HG03439 (cell line): ENCODE measurements around the gene TARM1.

ENCODE experiments used
- ATAC-seq: cut with Tn5 transposase; IDR thresholded peaks from one replicate; pipeline ENCODE4 v1.9.1; 2021; ENCODE audit warnings: mild to moderate bottlenecking, moderate library complexity; ENCODE audit not compliant: unreplicated experiment

The TARM1 gene

GRCh38 chr19:54081032-54081431 lies at the start of gene TARM1:
TSS of gene TARM1 (minus strand) at chr19:54081365. CDS start at chr19:54081340, 25 bp downstream.
- no peak for ATAC-seq

DNA sequence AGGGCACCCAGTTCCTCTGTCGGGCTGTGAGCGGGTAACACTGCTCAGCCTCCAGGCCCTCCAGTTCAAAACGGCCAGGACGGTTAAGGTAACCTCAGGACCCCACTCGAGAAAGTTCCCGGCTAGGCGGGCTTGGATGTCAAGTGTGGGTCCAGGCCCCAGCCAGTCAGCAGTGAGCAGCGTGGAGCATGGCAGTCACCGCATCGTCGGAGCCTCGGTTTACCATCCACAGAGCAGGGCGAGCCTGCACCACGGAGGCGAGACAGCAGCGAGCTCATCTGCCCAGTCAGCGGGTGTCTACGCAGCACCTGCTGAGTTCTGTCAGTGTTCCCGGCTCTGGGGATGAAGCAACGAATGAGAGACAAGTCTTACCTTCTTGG lies 48.4 kb upstream of the TARM1 start:
- no peak for ATAC-seq

DNA sequence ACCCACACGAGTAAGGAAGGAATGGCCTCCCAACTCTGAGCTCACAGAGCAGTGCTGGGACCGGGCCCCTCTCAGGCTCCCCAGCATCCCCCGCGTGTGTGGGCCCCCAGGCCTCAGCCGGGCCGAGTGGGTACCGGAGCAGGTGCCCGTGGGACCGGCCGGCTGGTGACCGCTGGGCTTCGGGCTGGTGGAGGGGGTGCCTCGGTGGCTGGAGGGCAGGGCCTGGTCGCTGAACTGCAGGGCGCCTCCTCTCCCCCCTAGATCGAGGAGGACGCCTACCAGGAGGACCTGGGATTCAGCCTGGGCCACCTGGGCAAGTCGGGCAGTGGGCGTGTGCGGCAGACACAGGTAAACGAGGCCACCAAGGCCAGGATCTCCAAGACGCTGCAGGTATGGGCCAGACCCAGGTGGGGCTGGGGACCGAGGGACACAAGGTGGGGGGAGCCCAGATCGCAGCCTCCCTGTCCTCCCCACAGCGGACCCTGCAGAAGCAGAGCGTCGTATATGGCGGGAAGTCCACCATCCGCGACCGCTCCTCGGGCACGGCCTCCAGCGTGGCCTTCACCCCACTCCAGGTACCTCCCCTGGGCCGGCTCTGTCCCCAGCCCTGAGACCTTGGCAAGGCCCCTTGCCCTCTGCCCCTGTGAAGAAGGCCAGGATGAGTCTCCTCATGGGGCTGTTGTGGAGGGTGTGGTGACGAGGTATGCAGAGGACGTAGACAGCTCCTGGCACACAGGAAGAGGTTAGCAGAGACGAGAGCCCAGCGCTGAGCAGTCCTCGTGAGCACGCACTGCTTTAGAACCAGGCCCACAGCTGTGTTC lies 47.8 kb upstream of the TARM1 start:
- ATAC-seq: no peak

GRCh38 chr19:54128441-54128725 lies 47.2 kb upstream of the TARM1 start:
- ATAC-seq: no peak

GRCh38 chr19:54127688-54128440 lies 46.7 kb upstream of the TARM1 start:
- no peak for ATAC-seq

- no peak for ATAC-seq
Observed at GRCh38 chr19:54125713-54126112, 44.5 kb upstream of the TARM1 start.

DNA sequence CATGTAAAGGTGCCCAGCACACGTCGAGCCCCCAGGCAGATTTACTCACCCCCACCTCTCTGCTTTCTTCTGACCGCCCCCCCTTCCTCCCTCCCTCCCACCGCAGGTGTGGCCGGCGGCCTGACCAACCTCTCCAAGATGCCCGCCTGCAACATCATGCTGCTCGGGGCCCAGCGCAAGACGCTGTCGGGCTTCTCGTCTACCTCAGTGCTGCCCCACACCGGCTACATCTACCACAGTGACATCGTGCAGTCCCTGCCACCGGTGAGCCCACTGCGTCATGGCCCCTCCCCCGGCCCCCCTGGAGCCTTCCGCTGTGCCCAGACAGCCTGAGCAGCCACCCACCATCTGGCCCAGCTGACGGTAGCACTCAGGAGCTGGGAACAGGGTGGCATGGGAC lies 43.2 kb upstream of the TARM1 start:
- ATAC-seq: no peak

- no peak for ATAC-seq
Observed at GRCh38 chr19:54123682-54124081, 42.5 kb upstream of the TARM1 start.

GRCh38 chr19:54121259-54121658 lies 40.1 kb upstream of the TARM1 start:
- no peak for ATAC-seq

DNA sequence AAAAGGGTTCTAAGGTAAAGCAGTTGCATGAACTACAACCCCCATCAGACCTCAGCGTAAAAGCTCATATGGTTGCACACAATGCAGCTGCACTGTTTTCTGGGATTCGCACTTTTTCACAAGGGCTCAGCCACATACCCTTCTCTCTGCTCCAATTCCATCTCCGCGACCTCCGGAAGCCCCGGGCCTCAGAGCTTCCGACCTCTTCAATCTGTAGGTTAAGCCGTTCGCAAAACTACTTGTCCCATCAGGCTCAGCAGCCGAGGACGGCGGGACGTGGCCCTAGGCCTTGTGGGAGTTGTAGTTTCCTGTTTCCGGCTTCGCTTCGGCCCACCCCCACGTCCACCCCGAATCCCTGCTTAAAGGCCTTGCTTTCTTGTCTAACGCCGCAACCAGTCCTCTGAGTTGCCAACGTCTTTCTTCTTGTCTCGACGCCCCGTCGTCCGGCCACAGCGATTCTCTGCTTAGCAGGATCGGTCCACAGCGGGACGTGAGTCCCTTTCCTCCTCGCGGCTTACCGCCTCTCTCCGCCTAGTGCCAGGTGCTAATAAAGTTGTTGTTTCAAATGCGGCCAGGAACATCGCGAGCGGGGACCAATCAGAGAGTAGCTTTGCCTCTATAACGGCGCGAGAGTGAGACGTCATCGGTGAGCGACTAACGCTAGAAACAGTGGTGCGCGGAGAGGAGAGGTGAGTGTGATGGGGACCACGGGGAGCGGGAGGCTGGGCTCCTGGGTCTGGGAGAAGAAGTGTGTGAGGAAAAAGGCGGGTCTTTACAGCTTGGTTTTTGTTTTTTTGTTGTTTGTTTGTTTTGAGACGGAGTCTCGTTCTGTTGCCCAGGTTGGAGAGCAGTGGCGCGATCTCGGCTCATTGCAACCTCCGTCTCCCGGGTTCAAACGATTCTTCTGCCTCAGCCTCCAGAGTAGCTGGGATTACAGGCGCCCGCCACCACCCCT lies 34.2 kb upstream of the TARM1 start, which contains the start of the genes PRPF31 and TFPT:
Gene PRPF31, plus strand, starts transcription at position 646 of the 955 bp plus-strand sequence. CDS start 2,525 bp downstream, outside the sequence.
Gene TFPT, minus strand, starts transcription at position 549 of the 955 bp plus-strand sequence. Its CDS starts 388 bp downstream, at position 161.
- peak; percentile 79 for ATAC-seq

DNA sequence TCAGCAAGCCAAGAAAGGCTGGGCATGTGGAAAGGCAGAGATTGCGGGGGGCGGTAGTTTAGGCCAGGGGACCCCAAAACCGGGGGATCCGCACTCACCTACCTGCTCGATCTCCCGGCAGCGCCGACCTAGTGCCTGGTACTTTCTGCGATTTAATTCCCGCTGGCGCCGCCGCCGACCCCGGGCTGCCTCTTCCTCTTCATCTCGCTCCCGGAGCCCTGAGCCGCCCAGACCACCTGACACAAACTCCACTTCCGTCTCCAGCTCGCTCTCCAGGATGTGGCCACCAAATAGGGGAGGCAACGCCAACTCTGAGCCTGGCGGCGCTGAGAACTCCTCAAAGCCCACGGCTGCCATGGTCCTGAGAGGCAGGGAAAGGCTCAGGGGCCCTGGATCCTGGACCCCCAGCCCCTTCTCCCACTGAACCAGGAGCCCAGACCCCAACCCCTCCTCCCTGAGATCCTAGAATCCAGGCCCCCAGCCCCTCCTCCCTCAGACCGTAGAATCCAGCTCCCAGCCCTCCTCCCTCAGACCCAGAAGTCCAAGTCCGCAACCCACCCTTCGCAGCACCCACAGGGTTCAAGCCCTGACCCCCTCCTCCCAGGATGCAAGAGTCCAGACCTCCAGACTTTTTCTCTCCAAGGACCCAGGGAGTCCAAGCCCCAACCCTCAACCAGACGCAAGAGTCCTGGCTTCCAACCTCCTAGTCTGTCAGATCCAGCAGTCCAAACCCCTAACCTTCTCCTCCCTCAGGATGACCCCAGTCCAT lies 33.4 kb upstream of the TARM1 start:
- peak; percentile 3 for ATAC-seq

DNA sequence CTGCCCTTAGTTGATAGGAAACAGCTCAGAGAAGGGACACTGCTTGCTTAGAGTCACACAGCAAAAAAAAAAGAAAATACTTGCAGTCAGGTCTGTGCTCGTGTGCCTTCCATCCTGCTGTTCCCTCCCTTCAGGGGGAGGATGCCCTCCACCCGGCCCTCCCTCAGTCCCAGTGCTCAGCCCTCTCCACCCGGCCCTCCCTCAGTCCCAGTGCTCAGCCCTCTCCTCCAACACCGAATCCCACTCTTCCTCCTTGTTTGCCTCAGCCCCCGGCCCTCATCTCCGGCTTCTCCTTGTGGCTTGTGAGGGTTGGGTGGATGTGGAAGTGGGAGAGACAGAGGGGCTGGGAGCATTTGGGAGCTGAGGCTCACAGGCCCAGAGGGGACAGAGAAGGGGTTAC lies 28.5 kb upstream of the TARM1 start:
- ATAC-seq: no peak

DNA sequence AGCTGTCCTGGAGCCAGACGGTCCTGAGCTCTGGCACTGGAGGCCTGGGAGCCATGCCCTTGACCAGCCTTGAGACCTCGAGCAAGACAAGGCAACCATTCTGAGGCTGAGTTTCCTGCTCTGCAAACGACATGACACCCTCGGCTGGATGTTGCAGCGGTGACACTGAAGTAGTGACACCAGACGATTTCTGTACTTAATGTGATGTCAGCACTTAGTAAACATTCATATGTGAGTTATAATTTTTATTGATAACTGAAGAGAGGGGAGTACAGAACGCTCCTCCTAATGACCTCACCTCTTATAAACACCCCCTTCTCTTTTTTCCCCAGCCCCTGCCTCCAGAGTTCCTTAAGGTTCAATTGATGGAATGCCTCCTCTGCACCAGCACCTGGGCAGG lies 27.3 kb upstream of the TARM1 start:
- no peak for ATAC-seq

- ATAC-seq: no peak
Observed at GRCh38 chr19:54107876-54108490, 26.8 kb upstream of the TARM1 start.

DNA sequence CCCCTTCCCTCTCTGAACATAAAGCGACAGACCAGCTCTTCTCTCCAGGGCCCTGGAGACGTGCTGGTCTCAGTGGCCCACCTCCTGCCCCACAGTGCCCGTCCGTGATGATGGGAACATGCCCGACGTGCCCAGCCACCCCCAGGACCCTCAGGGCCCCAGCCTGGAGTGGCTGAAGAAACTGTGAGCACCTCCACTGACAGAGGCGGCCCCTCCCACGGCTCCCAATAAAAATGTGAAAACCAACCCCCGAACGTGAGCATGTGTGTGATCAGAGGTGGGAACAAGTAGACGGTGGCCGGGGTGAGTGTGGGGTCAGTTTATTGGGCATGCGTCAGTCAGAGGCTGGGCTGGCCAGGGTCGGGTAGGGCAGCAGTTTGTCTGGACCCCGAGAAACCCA lies 25.6 kb upstream of the TARM1 start:
- no peak for ATAC-seq

GRCh38 chr19:54105796-54106195 lies 24.6 kb upstream of the TARM1 start:
- ATAC-seq: no peak

GRCh38 chr19:54104998-54105715 lies 24.0 kb upstream of the TARM1 start:
- no peak for ATAC-seq

- ATAC-seq: peak; percentile 92
Observed at GRCh38 chr19:54102421-54103169, 21.4 kb upstream of the TARM1 start, which contains the start of gene NDUFA3. TSS of gene NDUFA3 (plus strand) at chr19:54102855. CDS start at chr19:54102879, 24 bp downstream.
